SIG-M5 treated with dmso at 0.1 percent for 504 hours (cell line): Measurements from ENCODE around the gene SMC3.
A peak's percentile ranks its signal among the peaks of the same experiment; 100 is the strongest.

Source experiments
- DNase-seq: peaks from one replicate; lab custom pipeline; 2025; ENCODE audit not compliant: unreplicated experiment; lab: John Stamatoyannopoulos, UW

Gene SMC3

DNA sequence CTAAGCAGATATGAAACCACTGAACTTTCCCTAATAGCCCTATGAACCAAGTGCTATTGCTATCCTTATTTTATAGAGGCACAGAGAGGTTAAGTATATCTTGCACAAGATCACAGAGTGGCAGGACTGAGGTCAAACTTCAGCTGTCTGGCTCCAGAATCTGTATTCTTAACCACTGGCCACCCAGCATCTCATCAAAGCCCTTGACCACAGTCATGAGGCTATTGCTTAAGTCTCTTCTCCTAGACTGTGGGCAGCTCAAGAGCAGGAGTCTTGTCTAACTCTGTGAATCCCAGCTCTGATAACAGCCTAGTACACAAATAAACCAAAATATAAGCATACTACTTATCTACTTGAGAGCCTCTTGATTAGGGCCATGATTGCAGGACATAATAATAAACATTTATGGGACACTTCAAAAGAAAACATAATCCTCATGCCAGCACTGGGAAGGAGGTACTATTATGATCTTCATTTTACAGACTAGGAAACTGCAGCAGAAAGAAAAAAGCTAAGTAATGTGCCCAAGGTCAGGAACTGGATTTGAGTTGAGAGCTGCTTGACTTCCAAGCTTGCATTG is 22.4 kb upstream of the SMC3 start:
- DNase-seq: no peak

DNA sequence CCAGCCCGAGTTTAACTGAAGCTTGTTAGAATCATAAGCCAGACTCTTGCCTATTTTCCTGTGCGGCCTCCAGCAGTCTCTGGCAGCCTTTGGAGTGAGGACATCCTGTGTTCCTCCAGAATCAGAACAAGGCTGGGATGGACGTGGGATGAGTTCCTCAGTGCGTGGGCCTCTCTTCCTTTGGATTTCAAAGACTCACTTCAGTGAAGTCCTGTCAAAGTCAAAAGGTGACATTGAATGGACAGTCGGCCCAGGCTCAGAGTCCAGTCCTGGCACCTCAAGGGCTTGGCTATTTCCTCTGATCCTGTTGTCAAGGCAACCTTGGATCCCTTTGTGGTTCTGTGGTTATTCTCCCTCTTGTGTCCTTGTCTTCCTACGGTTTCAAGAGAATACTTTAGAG is 21.4 kb upstream of the SMC3 start:
- no peak for DNase-seq

DNA sequence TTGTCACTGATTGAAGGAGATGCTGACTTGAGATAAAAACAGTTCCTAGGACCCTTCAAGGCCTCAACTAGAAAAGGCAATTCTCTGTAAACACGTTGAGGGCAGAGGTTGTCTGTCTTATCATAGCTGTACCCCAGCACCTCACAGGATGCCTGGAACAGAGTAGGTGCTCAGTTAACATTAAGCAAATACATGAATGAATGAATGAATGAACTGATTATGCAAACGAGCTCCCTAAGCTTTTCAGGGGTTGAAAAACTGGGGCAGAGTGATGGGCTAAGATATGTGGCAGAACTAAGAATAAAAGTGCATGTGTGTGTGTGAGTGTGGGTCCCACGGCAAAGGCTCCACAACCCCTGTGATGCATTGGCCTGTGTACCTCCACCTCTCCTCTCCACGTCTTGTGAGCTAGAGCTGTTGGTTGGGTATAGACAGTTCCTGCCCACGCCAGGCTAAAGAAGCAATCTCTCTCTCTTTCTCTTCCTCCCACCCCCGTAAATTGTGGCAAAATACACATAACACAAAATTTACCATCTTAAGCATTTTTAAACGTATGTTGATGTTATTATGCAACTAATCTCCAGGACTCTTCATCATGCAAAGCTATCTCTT is 20.9 kb upstream of the SMC3 start:
- no peak for DNase-seq

DNA sequence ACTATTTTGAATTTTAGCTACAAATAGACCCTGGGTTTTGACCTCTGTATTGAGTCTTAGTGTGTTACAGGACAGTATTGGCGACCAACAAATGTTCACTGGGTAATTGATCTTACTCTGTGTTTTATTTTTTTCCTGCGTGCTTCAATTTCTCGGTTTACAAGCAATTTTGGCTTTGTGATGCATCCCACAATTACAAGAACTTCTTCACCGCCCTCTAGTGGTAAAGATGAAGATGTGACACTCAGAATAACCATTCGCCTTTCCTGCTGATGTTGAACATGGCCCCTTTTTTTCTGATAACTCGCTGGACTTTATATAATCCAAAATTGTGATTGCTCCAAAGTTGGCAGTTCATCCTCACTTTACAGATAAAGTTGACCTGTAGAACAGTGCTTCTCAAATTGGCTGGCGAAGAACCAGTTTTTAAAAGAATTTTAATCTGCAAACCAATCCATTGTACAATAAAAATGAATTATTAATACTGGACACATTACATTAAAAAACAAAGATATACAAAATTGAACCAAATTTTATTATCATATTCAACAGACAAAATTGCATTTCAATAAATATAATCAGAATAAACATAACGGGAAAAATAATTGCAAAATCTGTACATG is 20.2 kb upstream of the SMC3 start:
- peak; percentile 54 for DNase-seq

DNA sequence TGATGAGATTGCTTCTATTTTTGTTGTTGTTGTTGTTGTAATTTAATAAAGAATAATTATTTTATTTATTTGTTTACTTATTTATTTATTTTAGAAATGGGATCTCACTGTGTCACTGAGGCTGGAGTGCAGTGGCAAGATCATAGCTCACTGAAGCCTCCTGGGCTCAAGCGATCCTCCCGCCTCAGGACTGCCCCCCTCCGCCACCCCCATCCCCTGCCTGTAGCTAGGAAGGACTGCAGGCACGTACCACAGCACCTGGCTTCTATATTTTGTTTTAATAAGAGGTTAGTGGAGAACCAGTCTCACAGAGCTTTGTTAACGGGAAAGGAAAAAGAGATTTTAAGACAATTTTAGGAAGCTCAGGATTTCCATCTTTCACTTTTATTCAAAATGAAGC is 19.5 kb upstream of the SMC3 start:
- DNase-seq: no peak

DNA sequence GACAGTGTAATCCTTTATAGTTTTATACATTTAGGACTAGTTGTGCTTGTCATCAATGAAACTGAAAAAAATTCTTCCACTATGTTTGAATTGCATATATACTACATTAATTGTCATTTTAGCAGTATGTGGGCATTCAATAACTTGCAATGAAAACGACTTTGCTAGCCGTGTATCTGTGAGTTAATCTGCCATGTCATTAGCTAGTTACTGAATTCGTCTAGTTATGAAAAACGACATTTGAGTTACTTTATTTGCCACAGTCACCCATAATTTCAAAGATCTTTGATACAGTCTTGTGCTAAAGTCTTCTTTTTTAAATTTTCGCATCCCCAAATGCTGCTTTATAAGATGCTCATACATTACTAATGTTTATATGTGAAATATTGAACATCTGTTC is 18.3 kb upstream of the SMC3 start:
- no peak for DNase-seq

DNA sequence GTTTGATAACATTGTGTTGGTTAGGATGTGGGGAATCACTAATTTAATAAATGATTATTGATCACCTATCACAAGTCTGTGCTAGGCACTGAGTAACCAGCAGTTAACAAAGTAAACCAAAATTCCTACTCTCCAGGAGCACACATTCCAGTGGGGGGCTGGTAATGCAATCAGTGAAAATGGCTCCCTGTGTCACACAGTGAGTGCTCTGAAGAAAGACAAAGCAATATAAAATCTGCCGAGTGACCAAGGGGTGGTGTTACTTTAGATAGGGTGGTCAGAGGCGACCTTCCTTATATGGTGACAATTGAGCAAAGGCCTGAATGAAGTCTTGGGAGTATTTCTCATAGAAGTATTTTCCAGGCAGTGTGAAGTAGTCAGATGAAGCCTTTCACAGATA is 13.6 kb upstream of the SMC3 start:
- DNase-seq: no peak

DNA sequence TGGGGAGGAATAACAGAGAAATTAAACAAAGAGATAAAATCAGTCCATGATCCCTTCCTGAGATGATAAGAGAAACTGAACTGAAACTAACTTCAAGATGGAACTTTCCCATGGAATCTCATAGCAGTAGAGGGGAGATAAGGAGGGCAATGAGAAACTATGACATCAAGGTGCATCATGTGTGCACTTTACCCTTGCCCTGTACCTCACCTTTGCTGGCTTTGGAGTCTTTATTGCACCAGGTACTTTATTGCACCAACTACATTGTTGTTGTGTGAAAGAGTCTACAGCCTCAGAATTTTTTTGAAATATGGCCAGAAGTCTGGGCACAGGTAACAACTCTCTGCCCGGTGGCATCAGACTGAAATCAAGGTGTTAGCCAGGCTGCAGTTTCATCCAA is 11.2 kb upstream of the SMC3 start:
- no peak for DNase-seq

DNA sequence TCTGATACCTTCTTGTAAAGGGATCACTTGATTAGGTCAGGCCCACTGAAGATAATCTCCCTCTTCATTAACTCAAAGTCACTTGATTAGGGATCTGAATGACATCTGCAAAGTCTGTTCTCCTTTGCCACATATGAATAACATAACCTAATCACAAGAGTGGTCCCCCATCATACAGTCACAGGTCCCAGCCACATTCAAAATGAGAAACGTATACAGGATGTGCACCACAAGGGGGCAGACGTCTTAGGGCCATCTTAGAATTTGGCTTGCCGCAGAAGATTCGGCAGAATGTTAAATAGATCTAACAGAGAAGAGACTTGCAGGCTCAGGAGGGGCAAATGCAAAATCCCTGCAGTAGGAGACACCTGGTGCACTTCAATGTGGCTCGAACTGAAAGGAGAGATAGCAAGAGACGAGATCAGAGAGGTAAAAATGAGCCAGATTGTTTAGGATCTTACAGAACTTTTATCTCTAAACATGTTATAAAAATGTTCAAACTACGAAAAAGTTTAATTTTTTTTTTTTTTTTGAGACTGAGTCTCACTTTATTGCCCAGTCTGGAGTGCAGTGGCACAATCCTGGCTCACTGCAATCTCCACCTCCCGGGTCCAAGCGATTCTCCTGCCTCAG is 10.4 kb upstream of the SMC3 start:
- peak; percentile 50 for DNase-seq

DNA sequence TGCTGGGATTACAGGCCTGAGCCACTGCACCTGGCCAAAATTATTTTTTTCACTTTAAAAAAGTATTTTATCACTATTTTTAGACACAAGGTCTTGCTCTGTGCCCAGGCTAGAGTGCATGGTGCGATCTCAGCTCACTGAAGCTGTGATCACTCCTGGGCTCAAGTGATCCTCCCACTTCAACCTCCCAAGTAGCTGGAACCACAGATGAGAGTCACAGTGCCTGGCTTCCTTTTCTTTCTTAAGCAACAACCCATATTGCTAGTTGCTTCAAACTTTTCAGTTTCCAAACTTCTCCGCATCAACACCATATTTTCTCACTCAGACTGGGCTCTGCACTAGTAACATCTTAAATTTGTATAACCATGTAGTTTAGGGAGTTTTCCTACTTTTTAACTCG is 9.5 kb upstream of the SMC3 start:
- peak; percentile 16 for DNase-seq

DNA sequence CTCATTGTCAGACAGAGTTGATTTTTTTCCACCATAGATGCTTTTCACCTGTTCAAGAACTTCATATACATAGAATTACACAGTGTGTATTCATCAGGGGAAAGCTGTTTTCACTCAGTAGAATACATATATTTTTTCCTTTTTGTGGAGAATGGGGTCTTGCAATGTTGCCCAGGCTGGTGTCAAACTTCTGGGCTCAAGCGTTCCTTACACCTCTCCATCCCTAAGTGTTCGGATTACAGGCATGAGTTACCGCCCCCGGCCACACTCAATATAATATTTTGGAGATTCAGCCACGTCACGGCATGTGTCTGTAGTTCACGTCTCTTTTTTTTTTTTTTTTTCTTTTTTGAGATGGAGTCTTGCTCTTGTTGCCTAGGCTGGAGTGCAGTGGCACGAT is 7.5 kb upstream of the SMC3 start:
- no peak for DNase-seq

DNA sequence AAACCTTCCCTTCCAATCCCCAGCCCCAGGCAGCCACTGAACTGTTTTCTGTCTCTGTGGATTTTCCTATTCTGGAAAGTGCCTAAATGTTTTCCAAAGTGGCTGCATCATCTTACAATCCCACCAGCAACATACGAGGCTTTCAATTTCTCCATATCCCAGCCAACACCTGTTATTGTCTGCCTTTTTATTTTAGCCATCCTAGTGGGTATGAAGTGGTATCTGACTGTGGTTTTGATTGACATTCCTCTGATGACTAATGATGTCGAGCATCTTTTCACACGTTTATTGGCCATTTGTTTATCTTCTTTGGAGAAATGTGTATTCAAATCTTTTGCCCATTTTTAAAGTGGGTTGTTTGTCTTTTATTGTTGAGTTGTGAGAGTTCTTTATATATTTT is 6.2 kb upstream of the SMC3 start:
- no peak for DNase-seq

DNA sequence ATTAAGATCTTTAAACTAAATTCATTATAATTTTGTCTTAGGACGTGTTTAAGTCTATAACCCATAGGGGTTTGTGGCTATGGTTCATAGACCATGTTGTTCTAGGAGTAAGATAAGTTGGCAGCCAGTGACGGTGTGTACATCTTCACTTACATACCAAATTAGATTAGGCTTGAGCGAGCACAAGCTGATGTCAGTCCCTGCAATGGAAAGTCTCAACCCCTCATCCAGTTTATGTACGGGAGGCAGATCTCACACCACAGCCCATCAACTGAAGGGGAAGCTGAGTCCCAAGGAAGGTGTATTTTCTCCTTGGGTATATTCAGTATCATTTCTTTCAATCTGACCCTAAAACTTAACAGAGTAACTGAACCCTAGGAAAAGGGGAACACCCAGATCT is 5.1 kb upstream of the SMC3 start:
- DNase-seq: no peak

DNA sequence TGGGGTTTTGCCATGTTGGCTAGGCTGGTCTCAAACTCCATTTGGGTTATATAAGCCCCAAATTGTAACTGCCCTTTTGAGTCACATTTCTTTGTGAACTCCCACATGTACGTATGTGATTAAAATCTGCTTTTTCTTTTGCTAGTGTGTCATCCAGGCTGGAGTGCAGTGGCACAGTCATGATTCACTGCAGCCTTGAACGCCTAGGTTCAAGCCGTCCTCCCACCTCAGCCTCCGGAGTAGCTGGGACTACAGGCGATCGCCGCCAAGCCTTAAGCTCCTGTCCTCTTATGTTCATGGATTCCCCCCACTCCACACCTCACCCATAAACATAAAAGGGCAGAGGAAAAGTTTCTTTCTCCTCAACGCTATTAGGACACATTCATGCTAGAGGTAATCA is 4.4 kb upstream of the SMC3 start:
- no peak for DNase-seq

DNA sequence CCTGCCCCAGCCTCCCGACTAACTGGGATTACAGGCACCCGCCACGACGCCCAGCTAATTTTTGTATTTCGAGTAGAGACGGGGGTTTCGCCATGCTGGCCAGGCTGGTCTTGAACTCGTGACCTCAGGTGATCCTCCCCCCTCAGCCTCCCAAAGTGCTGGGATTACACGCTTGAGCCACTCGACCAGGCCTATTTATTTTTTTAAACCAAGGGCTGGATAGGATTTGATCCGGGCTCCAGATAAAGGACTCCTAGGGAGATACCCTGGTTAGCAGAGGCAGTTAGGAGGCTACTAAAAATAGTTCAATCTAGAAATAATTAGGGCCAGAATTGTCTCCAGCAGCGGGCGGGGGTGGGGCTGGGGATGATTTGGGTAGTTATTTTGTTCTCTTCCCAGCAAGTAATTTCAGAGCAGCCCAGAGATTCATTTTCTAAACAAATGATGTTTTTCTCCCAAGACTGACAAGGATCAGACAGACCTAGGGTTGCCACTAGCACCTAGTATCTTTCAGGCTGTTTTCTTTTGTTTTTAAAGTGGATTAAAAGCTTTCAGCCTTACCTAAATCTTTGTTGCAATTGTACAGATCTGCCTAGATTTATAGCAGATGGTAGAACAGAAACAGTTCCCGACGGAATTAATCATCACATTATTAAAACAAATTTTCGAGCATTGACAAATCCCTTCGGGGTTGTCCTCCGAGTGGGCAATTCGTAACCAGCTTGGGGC is 859 bp upstream of the SMC3 start:
- no peak for DNase-seq

DNA sequence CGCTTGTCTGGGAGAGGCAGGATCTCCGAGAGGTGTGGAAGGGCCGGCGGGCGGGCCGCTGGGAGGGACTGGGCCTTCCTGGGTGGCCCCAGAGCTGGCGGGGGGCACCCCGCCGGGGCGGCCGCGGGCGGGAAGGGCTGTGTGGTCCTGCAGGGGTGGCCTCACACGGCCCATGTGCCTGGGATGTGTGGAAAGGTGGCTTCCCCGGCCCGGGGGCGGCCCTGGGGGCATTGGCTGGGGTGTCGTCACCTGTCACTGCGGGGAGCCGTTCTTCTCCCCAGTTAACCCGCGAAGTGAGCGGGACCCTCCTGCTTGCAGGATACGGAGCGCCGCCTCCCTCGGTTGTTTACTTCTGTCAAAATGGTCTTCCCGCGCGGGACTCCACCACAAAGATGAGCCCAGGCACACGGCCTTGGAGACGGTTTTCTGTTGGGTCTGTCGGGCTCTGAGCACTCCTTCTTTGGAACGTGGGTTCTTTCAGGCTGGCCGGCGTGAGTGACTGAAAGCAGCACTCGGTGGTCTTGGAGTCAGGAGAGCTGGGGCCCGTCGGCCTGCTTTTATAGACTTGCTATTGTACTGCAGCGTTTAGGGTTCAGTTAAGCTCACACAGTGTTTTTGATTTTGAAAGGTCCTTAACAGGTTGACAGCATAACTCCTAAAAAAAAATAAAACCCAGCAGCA is 700 bp downstream of the SMC3 start:
- DNase-seq: peak; percentile 25

DNA sequence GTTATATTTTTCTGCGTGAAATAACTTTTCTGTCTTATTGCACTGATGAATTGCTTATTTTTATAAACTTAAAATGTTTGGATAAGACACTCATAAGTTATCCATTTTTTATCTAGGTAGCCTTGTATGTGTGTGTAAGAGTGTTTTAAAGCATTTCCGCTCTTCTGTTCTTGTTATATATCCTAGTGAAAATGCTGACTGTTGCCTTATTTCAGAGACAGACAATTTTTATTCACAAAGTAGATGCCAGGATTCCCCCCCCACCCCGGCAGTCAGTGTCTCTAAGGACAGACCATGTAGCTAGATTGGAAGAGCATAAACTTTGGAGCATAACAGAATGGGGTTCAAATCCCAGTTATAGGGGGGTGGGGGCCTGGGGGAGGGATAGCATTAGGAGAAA is 1.6 kb downstream of the SMC3 start:
- no peak for DNase-seq

DNA sequence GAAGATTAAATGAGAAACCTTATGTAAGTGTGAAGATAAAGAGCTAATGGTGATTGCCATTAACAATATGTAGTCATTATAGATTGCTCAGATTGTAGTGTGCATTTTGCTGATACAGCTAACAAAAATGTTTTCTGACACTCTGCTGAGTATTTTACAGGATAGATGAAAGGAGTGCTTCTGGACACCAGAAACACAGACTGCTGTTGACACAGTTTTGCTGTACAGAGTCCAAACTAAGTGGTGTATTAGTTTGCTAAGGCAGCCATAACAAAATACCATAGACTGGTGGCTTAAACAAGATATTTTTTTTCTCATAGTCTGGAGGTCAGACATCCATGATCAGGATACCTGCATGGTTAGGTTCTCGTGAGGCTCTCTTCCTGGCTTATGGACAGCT is 2.2 kb downstream of the SMC3 start:
- no peak for DNase-seq

DNA sequence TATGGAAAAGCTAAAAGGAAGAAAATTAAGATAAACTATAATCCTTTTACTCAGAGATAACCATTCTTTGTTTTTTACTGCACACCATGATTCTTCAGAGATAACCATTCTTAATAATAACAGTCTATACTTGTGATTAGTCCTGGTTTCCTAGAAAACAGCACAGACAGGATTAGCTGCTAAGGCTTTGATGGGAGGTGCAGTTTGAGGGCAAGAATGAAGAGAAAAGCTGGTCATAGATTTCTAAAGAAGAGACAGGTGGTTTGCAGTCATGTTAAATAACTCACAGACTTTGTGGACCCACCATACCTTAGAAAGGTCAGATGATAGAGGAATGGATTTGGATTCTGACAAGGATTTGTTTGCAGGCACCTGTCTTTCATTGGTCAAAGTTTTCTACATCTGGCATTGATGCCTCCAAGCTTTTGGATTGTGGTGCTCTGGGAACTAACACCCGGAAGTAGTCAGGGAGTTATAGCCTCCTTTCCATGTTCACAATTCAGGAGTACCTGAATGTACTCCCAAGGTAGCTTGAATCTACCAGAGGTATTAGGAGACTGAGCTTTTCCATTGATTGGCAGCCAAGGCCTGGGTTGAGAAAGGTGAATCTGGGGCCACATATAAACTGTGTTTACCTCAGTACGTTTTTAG is 3.7 kb downstream of the SMC3 start:
- DNase-seq: no peak

DNA sequence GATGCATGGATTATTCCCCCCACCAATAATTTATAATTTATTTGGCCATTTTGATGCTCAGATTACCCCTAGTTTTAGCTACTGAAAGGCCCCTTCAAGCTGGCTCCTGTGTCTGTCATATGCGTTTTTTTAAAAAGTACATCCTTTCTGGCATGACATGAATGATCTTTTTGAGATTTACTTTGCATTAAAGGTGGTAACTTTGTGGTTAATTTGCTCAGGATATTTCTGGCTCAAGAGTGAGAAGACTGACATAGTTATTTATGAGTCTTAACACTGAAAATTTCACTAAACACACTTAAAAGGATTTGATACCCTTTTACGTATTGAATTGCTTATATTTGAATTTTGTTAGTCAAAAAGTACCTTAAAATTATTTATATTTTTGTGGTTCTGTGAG is 5.4 kb downstream of the SMC3 start:
- no peak for DNase-seq

DNA sequence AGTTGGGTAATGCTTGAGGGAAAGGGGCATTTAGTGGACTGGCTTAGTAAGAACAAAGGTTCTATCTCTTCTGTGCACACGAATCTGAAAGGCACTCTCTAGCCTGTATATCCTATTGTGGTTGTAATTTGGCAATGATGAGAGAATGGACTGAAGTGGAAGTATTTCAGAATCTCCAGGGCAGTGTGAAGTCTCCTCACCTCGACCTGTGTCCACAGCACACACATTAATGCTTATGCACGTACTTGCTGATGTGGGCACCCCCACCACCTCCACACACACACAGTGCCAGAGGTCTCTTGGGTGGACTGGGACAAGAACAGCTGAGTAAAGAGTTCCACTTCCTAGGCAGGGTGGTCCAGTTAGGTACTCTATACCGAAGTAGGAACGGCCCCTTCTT is 6.9 kb downstream of the SMC3 start:
- DNase-seq: no peak
